ENCODE data around the gene ANKRD12.

Gene ANKRD12

GRCh38 chr18:9334973-9335696 is 198.6 kb downstream of the ANKRD12 start:
- DNase-seq (ENCODE audit: low read depth in 1 of 2, low spot score in 1 of 2): peak in 1 of 2 donors; percentile 7

Measured in stimulated activated CD4-positive, alpha-beta T cell treated with anti-CD3 and anti-CD28 coated beads, Interleukin-15, amount 100 ng/mL, for 1 hour (primary cell).